ENCODE measurements around the gene SEMA4F. TPM values are rescaled to one million over a fixed set of nuclear protein-coding genes. Genes with fewer than 3 reads are reported as not detected.
A peak's percentile ranks its signal among the peaks of the same experiment; 100 is the strongest.

Gene SEMA4F
- 11.0 and 12.4 TPM in 2 replicates for total RNA-seq
- long read RNA-seq, partial matches to known transcripts: 2 of 8 reads
- long read RNA-seq, other reads (novel, unspliced or antisense): 5 of 8 reads

GRCh38 chr2:74653985-74654882 is at the start of gene SEMA4F:
SEMA4F (plus strand) TSS chr2:74654247; CDS start chr2:74654377, 130 bp downstream.
- TF ChIP-seq CTCF (conservative IDR thresholded peaks at IDR 0.05): no peak
- no peaks in the 10 kb centered on the region for H3K36me3 Mint-ChIP-seq (ENCODE audit: low read depth)
- peak; percentile 92 for DNase-seq (ENCODE audit: low read depth, low spot score)
- no peak within 1 kb of the TSS for H3K27ac Mint-ChIP-seq (ENCODE audit: unreplicated experiment)
- H3K9me3 Mint-ChIP-seq: no peaks in the 10 kb centered on the region
- H3K27me3 Mint-ChIP-seq (ENCODE audit: low read depth): peaks cover 24% of the 10 kb centered on the region
- H3K4me3 Mint-ChIP-seq: peak within 1 kb of the TSS; percentile 85
- H3K4me1 Mint-ChIP-seq: peaks cover 12% of the 10 kb centered on the region

- Mint-ChIP-seq H3K4me3 (no peak overlapping the region), H3K36me3 (ENCODE audit: low read depth) (peaks cover 3% of the 10 kb centered on the region), H3K4me1 (no peaks in the 10 kb centered on the region), H3K9me3 (peaks cover 8% of the 10 kb centered on the region), H3K27me3 (ENCODE audit: low read depth) (peaks cover 60% of the 10 kb centered on the region), H3K27ac (ENCODE audit: unreplicated experiment) (no peak overlapping the region)
- no peak for DNase-seq (ENCODE audit: low read depth, low spot score)
- no peak for TF ChIP-seq CTCF (conservative IDR thresholded peaks at IDR 0.05)
Measured at GRCh38 chr2:74606927-74607326, 47.1 kb upstream of the SEMA4F start.

GRCh38 chr2:74617122-74617521 is 36.9 kb upstream of the SEMA4F start:
- no peak overlapping the region for H3K4me3 Mint-ChIP-seq
- H3K27me3 Mint-ChIP-seq (ENCODE audit: low read depth): peaks cover 39% of the 10 kb centered on the region
- H3K27ac Mint-ChIP-seq (ENCODE audit: unreplicated experiment): no peak overlapping the region
- DNase-seq (ENCODE audit: low read depth, low spot score): no peak
- H3K36me3 Mint-ChIP-seq (ENCODE audit: low read depth): no peaks in the 10 kb centered on the region
- peaks cover 12% of the 10 kb centered on the region for H3K4me1 Mint-ChIP-seq
- no peak for TF ChIP-seq CTCF (conservative IDR thresholded peaks at IDR 0.05)
- H3K9me3 Mint-ChIP-seq: no peaks in the 10 kb centered on the region

GRCh38 chr2:74618410-74619083 is 35.5 kb upstream of the SEMA4F start:
- H3K4me3 Mint-ChIP-seq: no peak overlapping the region
- no peaks in the 10 kb centered on the region for H3K36me3 Mint-ChIP-seq (ENCODE audit: low read depth)
- peaks cover 12% of the 10 kb centered on the region for H3K4me1 Mint-ChIP-seq
- H3K27me3 Mint-ChIP-seq (ENCODE audit: low read depth): peaks cover 28% of the 10 kb centered on the region
- TF ChIP-seq CTCF (conservative IDR thresholded peaks at IDR 0.05): no peak
- no peak overlapping the region for H3K27ac Mint-ChIP-seq (ENCODE audit: unreplicated experiment)
- DNase-seq (ENCODE audit: low read depth, low spot score): no peak
- no peaks in the 10 kb centered on the region for H3K9me3 Mint-ChIP-seq

- Mint-ChIP-seq H3K9me3 (no peaks in the 10 kb centered on the region), H3K4me1 (peaks cover 12% of the 10 kb centered on the region), H3K27me3 (ENCODE audit: low read depth) (peaks cover 16% of the 10 kb centered on the region), H3K36me3 (ENCODE audit: low read depth) (no peaks in the 10 kb centered on the region), H3K27ac (ENCODE audit: unreplicated experiment) (no peak overlapping the region), H3K4me3 (no peak overlapping the region)
- no peak for DNase-seq (ENCODE audit: low read depth, low spot score)
- no peak for TF ChIP-seq CTCF (conservative IDR thresholded peaks at IDR 0.05)
Measured at GRCh38 chr2:74619651-74620297, 34.3 kb upstream of the SEMA4F start.
